GDM1 (cell line): ENCODE measurements around the gene CGNL1.

Source experiments
- DNase-seq: peaks from one replicate; lab custom pipeline; 2025; lab: John Stamatoyannopoulos, UW

The CGNL1 gene

DNA sequence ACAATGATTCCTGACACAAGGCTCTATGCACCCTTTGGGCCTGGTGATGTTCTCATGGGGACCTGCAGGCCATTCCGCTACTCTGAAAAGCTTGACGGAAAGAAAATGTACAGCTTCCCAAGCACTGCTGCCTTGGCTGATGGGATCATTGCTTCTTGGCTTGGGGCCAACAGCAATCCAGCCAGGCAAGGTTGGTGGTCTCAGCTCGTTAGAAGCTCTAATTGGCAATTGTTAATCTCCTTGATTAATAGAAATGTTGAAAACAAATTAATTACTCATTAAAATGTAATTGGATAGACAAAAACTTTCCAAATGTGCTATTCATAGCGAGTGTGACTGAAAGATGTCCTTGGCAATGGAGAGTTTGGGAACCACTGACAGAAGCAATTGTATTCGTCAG, 199.1 kb downstream of the CGNL1 start:
- no peak for DNase-seq

DNA sequence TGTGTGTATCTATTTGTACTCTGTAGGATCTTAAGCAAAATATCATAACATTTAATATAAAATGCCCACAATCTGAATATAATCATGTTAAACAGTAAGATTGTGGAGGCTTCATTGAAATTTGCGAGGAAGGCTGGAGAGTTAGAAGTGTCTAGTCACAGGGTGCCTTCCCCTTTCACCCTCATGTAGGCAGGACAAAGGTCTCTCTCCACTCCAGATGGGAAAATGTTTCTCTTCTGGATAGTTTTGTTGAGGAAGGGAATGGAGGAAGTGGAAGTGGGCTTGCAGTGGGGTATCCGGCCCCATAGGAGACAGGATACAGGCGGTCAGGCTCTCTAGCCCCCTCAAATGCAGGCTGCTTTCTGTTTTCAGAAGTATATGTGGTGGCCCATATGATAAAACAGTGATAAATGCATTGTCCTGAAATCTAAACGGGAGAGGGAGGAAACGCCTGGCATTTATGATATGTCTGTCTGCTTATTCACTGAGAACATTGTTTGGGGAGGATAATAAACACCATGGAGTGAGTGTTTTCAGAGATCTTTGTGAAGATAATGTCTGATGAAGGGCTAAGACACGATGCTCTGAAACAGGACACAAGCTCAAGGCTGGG, 202.1 kb downstream of the CGNL1 start:
- DNase-seq, result no peak

DNA sequence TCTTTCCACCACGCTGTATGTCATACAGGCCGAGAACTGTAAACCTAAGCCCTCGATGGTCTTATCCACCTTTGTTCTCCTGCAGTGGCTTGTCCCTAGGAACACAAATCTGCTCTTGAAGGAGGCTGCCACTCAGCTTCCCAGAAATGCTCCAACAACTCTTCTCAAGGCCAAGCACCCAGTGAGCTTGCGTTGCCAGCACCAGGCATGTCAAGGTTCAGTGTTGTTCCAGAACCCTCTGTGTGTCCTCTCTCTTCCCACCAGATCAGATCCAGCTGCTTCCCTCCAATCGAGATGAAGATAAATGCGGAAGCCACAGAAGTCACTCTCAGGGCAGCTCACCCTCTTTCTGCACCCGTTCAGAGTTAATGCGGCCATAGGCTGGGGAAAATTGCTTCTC, 204.1 kb downstream of the CGNL1 start:
- no peak for DNase-seq

DNA sequence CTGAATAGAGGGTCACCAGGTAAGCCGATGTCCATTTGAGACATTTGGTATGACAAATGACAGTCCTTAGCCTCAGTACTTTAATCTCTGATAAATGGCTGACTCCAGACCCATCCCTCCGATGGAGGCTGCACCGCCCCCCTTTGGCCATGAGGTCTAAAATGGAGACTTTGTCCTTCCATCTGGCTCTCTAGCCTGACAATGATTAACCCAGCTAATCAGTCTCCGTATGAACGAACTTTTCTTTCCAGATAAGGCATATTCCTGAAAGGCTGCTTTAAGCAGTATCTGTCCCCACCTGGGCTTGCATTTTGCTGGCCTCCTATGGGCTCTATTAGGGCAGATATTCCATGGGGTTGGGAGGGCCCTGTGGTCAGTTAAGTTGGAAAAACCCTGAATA, 204.6 kb downstream of the CGNL1 start:
- DNase-seq, result no peak

DNA sequence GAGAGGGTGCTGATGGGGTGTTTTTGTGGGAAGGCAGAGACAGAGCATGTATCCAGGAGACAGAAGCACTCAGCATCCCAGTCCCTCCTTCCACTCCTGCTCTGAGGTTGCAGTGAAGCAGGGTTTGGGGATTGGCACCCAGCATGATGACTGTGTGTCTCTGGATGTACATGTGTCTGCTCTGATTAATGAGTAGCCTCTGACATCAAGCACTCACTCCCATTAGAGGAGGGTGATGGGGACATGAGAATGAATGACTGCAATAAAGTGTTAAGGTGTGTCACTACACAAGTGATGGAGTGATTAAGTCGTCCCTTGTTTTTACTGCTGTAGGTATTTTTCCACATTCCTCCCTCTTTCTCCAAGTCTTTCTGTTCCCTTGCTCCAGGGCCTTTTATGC, 205.8 kb downstream of the CGNL1 start:
- no peak for DNase-seq

DNA sequence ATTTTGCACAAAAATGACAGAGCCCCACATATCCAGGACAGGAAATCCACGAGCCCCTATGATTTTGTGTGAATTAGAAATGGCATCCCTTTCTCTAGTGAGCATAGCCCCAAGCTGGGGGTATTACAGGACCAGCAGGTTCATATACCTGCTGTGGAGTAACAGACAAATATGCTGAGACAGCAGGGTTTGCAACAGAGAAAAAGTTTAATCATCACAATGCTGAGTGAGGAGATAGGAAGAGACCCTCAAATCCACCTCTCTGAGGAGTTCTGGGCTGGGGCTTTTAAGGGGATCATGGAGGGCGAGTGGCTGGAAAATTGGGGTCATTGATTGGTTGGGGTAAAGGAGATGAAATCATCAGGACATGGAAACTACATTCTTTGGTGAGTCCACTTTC, 207.0 kb downstream of the CGNL1 start:
- DNase-seq, result no peak

DNA sequence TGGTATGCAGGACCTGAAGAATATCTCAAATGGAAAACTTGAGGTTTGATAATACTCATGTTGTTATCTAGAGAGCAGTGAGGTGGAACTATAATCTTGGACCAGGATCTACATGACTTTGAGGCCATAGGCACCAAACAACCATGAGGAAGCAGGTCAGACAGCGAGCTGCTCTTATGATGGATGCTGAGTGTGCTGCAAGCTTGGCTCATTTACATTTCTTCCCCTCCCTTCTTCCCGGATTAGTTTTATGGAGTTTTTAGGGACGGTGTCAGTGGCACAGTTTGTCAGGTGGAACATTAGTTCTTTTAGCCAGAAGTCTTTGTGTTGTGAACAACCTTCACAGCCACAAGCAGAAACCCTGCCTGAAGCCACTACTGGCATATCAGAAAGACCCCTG, 207.4 kb downstream of the CGNL1 start:
- no peak for DNase-seq

DNA sequence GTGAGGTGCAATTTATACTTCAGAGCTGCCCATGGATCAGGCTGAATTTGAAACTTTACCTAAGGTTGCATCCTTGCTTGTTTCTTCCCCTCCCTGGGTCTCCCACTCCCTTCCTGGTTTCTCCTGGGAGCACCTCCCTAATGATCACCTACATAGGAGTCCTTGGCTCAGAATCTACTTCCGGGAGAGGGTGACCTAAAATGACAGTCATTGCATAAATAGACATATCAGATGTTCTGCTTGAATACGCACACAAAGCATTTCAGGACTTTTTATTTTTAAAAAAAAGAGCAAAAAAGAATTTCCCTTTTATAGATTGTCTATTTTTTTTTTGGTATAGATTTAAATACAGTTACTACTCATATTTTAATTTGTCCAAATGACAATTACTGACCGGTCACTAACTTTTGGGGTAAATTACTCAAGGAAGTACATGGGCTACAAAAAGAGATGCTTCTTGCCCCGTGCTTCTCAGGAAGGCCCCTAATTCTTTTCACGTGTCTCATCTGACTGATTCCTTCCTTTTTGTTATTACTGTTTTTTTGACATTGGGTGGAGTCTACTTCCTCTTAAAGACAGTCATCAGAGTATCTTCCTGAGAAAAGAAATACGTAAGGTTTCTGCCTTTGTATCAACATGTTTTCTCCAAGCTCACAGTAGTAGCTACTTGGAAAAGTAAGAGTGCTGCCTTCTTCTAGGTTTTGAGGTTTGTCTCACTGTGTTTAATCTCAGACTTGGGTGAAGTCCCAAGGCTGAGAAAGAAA, 210.5 kb downstream of the CGNL1 start:
- no peak for DNase-seq

DNA sequence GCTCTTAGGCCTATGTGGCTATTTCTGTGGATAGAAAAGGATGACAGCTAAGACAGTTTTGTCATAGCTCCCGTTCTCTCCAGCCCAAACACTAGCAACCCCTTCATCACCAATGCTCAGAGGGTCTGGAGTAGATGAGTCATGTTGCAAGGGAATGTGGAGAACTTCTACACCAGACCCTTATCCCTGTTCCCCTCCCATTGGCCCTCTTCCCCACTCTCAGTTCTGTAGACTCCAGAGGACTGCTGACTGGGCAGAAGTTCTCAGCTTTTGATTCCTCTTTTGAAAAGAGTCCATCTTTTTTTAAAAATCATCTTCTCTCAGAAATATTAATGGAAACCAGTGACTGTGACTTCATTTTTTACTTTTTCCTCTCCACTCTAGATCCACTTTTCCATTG, 213.0 kb downstream of the CGNL1 start:
- no peak for DNase-seq

DNA sequence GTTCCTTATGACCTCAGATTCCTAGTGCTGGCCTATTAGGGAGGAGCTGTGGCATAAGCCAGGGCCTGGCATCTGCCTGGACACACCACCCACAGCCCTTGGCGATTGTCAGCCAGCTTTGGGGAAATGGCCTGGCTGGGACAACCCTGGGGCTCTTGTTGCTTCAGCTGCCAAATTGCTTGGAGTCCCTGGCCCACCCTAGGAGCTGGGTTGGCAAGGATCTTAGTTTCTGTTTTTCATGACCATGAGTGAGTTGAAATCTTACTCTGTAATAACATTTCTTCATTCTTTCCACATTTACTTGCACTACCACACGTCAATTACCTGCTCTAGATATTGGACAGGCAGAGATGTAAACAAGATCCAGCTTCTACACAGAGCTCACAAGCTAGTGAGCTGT, 213.4 kb downstream of the CGNL1 start:
- DNase-seq, result no peak

DNA sequence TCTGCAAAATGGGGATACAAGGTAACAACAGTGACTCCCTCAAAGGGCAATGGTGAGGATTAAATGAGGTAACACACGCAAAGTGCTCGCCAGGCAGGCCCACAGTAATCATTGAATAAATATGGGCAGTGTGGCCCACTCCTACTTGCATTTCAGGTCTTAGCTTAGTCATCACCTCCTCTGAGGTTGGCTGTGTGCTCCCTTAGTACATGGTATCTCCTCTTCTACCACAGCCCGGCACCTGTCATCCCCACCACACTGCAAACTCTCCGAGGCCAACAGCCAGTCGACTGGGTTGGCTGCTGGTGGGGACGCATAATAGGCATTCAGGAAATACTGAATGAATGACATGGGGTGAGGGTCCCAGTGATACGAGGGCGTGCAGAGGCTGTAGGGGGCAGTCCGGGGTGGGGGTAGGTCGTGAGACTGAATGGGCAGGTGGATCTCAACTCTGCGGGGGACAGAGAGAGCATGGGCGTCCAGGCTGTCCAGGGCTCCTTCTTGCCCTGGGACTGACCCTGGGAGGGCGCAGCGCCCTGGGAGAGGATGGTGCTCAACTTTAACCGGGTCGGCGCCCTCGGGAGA, 215.0 kb downstream of the CGNL1 start:
- DNase-seq, result no peak

DNA sequence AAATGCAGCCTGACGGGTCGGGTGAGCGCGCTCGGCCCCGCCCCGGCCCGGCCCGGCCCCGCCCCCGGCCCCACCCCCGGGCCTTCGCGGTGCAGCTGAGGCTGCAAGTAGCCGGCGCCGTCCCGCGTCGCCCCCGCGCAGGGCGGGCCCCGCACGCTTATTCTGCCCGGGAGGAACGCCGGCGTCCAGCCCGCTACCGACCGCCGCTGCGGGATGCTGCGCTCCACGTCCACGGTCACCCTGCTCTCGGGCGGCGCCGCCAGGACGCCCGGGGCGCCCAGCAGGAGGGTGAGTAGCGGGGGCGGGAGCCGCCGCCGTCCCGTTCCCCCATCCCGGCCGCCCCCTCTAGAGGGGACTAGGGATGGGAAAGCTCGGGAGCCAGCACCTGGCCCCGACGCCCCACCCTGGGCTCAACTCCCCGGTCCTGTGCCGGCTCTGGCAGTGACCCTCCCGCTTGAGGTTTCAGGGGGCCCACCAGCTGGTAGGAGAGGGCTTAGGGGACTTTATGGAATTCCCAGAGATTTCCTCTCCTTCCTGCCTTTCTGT, 215.6 kb downstream of the CGNL1 start, which contains the start of gene MYZAP:
MYZAP (plus strand) TSS at position 83 of the 546 bp plus-strand sequence; CDS start at position 214, 131 bp downstream.
- no peak for DNase-seq

DNA sequence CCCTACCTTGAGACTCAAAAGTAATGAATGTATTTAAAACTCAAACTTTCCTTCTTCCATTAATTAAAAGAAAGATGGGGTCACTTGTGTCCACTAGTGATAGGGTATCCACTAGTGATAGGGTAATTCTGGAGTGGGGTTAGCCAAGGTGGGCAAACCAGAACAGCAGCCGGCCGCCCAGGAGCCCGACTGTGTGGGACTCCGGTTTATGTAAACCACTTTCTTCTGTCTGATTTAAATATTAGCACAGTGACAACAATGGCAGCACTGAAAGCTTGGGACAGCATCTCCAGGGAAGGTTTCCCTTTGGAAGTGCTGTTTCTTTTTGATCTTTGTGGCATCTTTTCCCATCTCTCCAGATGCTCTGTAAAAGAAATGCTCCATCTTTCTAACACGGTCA, 216.1 kb downstream of the CGNL1 start:
- DNase-seq, result no peak

DNA sequence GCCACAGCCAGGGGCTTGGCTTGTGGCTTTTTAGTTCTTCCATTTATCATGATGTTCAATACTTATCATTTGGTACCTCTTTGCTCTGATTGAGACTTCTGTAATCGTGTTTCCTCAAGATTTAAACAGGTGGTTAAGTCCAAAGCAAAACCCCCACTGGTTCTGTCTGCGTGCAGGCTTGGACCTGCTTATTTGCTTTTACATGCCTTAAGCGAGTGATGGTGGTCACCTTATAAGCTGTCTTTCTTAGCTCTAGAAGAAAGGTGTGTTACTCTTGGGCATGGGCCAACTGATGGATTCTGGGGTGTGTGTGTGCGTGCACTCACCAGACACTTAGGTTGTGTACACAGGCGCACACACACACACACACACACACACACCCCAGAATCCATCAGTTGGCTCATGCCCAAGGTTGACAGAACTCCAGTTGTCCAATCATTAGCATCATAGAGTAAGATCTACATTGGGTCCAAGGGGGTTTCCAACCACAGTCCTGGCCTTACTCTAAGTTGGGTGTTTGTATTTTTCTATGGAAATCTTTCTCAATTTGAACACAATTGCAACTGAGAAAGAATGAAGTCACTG, 216.6 kb downstream of the CGNL1 start:
- no peak for DNase-seq

DNA sequence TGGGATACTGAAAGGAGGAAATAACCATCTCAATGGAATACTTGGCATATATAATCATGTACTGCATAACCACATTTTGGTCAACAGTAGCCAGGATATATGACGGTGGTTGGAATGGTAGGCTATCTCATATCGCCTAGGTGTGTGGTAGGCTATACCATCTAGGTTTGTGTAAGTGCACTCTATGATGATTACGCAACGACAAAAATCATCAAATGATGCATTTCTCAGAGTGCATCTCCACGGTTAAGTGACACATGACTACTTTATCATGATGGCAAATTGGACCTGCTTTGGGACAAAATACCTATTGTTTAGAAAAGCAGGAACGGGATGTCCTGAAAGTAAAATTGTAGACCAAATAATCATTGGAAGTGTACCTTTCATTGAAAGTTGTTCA, 218.2 kb downstream of the CGNL1 start:
- DNase-seq, result no peak

DNA sequence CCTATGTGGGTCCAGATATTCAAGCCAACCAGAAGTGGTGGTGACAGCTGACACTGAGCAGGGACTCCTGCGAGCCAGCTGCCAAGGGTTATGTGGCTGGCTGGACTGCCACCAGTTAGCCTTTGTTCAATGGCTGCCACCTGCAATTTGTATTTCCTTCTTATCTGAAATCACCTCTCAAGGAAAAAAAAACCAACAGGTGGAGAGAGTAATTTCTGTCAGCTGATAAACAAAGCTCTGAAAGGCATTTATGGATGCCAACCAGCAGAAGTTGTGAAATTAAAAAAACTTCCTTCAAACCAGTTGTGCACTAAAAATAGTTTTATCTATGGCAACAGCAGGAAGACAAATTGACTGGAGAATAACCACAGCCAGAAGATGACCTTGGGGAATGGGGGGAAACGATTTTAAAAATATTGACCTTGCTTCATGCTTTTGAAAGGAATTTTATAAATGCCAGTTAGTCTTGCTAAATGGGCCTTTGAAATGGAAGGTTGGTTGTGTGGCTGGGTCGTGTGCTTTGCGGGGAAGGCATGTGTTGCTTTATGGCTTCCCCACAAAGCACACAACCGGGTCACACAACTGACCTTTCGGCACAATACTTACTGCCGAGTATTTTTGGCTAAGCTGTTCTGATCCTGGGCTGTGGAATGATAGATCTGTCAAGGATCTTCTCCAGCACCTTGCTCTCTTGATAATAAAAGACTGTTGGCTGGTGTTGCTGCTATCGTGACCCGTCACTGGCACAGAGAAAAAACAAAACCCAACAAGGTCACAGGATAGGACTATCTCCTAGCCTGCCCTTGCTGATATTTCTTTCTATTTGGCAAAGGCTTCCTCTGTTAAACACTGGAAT, 218.9 kb downstream of the CGNL1 start:
- DNase-seq, result no peak

DNA sequence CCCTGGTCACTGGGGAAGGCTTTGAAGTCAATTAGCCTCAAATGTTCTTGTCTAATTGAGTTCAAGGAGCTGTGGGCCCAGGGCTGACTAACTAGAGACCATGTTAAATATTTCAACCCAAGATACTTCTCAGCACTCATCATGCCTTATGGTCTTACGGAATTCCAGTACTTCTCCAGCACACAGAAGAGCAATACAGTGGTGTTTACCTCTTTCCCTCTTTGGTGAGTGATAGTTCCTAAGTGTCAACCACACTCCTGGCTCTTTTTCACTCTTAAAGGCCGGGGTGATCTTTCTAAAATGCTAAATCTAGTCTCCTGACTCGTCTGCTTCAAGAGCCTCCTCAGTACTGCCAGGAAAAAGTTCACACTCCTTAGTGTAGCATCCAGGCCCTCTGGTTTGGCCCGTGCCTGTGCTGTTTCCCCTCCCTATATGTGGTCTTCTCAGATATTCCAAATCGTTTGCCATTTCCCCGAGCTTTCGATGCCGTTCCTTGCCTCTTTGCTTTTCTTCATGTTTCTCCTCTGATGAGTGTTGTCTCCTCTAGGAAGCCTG, 220.1 kb downstream of the CGNL1 start:
- no peak for DNase-seq

DNA sequence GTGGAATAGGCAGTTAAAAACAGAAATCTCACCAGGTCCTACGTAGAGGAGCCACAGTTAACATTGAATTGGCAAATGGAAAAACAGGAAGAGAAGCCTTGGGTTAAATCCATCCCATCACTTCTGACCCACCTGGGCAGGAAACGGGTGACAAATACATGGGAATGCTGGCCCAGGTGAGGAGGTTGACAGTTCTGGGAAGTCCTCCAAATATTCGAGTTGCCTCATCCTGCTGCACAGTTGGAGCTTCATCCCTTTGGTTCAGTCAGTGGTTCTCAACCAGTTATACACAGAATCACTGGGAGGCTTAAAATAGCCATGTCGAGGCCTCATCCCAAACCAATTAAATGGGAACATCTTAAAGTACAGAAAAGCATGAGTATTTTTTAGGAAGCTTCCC, 220.7 kb downstream of the CGNL1 start:
- no peak for DNase-seq

DNA sequence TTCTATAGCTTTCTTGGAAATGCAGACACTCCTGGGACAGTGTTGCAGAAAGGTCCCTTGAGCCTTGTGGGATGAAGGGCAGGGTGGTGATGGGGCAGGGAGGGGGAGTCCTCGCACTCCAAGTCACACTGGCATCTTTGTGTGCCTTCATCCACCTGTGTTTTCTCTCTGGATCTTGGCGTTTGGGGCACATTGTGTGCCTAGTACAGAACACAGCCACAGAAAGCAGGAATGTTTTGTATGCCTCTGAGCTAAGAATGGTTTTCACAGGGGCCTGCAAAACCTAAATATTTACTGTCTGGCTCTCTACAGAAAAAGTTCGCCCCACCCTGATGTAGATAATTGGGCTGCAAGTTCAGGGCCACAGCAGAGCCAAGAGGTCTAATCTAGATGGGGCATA, 221.1 kb downstream of the CGNL1 start:
- no peak for DNase-seq

DNA sequence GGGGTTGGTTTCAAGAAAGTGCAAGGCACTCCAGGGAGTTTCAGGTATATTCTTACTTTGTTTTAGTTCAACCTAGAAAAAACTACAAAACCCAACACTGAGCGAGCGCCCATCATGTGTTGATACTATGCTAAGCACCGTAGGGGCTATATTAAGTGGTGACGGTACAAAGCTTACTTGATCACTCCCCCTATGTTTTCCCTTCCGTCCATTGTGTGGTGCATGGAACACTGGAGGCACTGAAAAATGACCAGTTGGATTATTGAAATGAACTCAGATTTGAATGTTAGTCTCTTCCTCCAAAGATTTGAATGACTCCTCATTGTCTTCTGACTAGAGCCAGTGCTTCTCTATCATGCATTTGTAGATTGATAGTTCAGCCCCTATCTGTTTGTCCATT, 222.0 kb downstream of the CGNL1 start:
- DNase-seq, result no peak

DNA sequence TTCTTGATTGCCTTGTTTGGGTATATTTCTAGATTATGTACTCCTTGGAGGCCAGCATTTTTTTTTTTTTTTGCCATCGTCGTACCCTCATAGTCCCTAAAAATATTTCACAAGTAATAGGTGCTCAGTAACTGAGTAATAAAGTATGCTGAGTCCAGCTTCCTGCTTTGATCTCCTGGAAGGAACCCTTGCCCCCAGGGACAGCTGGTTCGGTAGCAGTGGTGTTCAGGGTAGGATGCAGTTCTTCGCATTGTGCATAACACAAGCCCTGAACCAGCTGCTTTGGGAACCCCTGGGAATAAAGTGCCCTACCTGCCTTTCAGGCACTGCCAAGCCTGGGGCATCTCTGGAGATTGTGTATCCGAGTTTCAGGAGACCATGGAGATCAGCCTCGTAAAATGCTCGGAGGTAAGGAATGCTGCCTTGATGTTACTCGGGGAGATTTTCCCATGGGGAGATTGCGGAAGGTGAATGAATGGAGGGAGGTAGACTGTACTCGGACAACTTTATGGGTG, 223.0 kb downstream of the CGNL1 start:
- no peak for DNase-seq
